ENCODE measurements around the gene TLE5.
A peak's percentile ranks its signal among the peaks of the same experiment; 100 is the strongest.

TLE5 gene

GRCh38 chr19:3100747-3101730, 38.7 kb upstream of the TLE5 start:
- no peak for DNase-seq
- no peak for TF ChIP-seq CTCF (IDR thresholded peaks at IDR 0.05; ENCODE audit: low read depth, low read length, missing control alignments)
- Histone ChIP-seq H3K27ac (no peak overlapping the region), H3K36me3 (replicated peaks) (no peaks in the 10 kb centered on the region), H3K4me3 (ENCODE audit: low read depth, low read length) (no peak overlapping the region), H3K27me3 (replicated peaks) (no peaks in the 10 kb centered on the region)
- in situ Hi-C loops (cut with HindIII; ENCODE audit: low pct_ligation_motif_present, low sequenced_read_pairs) = no loop called here

GRCh38 chr19:3100331-3100730, 38.0 kb upstream of the TLE5 start:
- H3K27ac ChIP-seq = no peak overlapping the region
- no peak overlapping the region for H3K4me3 ChIP-seq (ENCODE audit: low read depth, low read length)
- H3K36me3 ChIP-seq (replicated peaks) = no peaks in the 10 kb centered on the region
- DNase-seq = no peak
- in situ Hi-C loops (cut with HindIII; ENCODE audit: low pct_ligation_motif_present, low sequenced_read_pairs) = no loop called here
- H3K27me3 ChIP-seq (replicated peaks) = no peaks in the 10 kb centered on the region
- no peak for TF ChIP-seq CTCF (IDR thresholded peaks at IDR 0.05; ENCODE audit: low read depth, low read length, missing control alignments)

DNA sequence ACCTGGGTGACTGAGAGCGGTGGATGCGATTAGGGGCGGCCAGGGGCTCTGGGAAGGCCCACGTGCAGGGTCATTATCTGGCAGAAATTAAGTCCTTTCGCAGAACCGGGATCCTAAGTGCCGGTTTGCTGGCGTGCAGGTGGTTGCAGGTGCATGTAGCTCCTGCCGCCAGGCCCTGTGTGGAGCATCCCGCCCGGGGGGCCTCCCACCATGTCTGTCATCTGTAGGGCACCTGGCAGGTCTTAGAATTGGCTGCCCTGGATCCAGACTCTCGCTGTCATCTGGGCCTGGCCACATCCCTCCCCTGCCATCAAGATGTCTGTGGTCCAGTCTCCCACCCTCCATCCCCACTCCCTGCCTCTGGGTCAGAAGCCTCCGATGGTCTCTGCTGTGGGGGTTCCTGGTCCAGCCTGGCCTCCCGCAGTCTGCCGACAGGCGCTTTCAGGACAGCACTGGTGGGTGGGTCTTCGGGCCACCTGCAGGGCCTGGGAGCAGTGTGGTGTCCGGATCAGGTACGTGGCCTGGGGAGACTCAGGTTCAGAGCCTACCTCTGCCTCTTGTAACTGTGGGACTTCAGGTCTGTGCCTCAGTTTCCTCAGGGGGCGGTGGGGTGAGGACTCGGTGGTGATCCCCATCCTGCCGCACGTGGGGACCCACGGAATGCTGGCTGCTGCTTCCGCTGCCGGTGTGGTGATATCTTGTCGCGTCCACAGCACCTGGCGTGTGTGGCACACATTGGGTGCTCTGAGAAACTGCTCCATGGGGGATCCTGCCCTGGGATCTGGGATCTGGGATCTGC, 37.3 kb upstream of the TLE5 start:
- Histone ChIP-seq H3K4me3 (ENCODE audit: low read depth, low read length) (no peak overlapping the region), H3K36me3 (replicated peaks) (no peaks in the 10 kb centered on the region), H3K27me3 (replicated peaks) (no peaks in the 10 kb centered on the region), H3K27ac (no peak overlapping the region)
- TF ChIP-seq CTCF (IDR thresholded peaks at IDR 0.05; ENCODE audit: low read depth, low read length, missing control alignments) = no peak
- no peak for DNase-seq
- in situ Hi-C loops (cut with HindIII; ENCODE audit: low pct_ligation_motif_present, low sequenced_read_pairs) = no loop called here

DNA sequence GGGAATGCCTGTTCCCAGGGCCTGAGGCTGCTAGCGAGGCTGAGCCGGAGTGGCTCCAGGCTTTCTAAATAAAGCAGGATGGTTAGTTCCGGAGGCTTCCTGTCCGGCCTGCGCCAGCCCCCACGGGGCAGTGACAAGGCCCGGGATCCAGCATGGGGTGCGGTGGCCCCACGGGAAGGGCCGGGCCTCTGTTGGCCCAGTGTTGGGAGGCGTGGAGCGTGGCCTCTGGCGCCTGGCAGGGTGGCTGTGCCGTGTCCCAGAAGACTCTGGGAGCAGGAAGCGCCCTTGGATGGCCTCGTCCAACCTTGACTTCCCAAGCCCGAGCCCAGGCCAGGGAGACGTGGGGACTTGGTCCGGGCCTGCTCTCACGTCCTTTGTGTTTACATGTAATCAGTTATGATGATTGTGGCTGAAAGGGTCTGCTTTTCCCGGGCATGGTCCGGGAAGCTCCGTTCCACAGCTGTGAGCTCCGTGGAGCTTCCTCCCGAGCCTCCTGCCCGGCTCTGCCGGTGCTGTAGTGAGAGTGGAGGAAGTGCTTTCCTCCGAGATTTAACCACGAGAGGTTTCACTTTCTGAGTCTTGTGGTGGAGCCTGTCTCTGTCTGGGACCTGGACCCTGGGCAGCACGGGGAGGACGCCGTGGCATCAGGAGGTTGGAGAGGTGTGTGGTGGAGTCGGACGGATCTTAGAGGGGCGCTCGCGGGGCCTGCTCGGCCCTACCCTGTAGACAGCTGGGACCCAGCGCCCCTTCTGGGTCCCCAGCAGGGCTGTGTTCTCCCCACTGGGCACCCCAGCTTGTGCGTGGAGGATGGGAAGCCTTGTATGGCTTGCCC, 36.4 kb upstream of the TLE5 start:
- no peak for TF ChIP-seq CTCF (IDR thresholded peaks at IDR 0.05; ENCODE audit: low read depth, low read length, missing control alignments)
- DNase-seq = no peak
- H3K36me3 ChIP-seq (replicated peaks) = no peaks in the 10 kb centered on the region
- no peak overlapping the region for H3K4me3 ChIP-seq (ENCODE audit: low read depth, low read length)
- in situ Hi-C loops (cut with HindIII; ENCODE audit: low pct_ligation_motif_present, low sequenced_read_pairs) = no loop called here
- no peaks in the 10 kb centered on the region for H3K27me3 ChIP-seq (replicated peaks)
- H3K27ac ChIP-seq = peak overlapping the region; percentile 40

DNA sequence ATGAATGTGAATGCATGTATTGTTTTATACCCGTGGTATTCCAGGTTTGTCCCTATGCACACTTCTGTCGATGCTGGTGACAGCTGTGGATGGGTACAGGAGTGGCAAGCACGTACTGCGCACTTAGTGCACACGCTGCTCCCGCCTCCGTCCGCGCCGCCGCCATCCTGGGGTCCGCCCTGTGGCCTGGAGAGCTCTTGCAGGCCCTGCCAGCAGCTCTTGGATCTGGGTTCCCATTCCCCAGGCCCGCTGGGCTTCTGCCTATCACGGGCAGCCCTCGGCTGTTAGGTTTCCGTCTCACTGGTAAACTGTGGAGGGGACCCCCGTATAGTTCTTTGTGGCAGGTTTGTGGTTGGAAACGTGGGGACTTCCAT, 35.8 kb upstream of the TLE5 start:
- Histone ChIP-seq H3K4me3 (ENCODE audit: low read depth, low read length) (no peak overlapping the region), H3K36me3 (replicated peaks) (no peaks in the 10 kb centered on the region), H3K27me3 (replicated peaks) (no peaks in the 10 kb centered on the region), H3K27ac (peak overlapping the region; percentile 40)
- TF ChIP-seq CTCF (IDR thresholded peaks at IDR 0.05; ENCODE audit: low read depth, low read length, missing control alignments) = no peak
- no peak for DNase-seq
- in situ Hi-C loops (cut with HindIII; ENCODE audit: low pct_ligation_motif_present, low sequenced_read_pairs) = no loop called here

Measured in brain microvascular endothelial cell (primary cell).